Superior temporal gyrus (tissue), 1 donor: ENCODE results near the gene CLDN14.

Experiments
- DNase-seq: peaks from one replicate; pipeline ENCODE4 v3.0.0-alpha.2; 2016; ENCODE audit errors: extremely low spot score

CLDN14 gene, protein sequence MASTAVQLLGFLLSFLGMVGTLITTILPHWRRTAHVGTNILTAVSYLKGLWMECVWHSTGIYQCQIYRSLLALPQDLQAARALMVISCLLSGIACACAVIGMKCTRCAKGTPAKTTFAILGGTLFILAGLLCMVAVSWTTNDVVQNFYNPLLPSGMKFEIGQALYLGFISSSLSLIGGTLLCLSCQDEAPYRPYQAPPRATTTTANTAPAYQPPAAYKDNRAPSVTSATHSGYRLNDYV

GRCh38 chr21:36479415-36480402 lies at the start of gene CLDN14:
CLDN14 (minus strand) TSS chr21:36480122; CDS start chr21:36461695, 18,427 bp downstream.
- no peak for DNase-seq

DNA sequence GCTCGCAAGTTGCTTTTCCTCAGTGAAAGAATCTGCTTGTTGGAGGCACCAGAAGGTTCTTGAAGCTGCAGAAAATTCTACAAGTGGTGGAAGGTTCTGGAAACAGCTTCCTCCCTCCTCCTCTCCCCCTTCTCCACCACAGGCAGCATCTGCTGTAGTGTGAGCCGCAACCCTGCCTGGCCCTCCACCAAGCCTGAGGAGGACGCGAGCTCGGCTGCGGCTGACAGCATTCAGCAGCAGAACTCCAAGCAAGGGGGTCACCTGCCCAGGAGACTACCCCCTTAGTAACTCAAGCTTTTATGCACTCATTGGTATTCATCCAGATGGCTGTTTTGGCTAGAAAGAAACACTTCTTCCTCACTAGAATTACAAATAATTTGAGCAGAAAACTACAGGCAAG lies 48.8 kb upstream of the CLDN14 start:
- DNase-seq: no peak

GRCh38 chr21:36527317-36527716 lies 47.4 kb upstream of the CLDN14 start:
- DNase-seq: no peak

DNA sequence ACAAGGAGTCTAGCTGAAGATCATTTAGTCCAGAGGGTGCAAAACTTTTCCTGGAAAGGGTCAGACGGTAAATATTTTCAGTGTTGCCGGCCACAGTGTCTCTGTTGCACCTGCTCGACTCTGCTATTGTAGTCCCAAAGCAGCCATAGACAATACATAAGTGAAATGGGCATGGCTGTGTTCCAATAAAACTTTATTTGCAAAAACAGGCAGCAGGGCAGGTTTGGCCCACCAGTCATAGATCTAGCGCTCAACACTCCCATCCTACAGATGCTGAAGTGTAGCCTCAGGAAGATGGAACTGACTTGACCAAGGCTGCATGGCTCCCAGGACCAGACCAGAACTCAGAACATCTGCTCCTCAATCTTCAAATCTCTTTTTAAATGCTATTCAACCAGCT lies 46.2 kb upstream of the CLDN14 start:
- DNase-seq: no peak

DNA sequence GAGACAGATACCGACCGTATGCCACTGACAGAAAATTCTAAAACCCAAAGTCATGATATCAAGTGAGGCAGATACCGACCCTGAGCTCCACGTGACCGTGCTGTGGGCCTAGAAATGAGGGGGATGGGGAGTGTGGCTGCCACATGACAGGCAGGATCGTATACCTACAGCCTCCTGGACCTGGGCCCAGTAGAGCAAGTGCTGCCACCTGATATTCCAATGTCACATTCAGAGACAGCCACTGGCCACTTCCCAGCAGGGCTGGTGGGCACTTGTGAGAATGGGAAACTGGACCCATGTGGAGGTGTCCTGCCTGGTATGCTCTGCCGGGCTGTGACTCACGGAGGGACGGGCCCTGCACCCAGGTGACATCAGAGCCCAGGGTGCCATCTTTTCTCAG lies 44.6 kb upstream of the CLDN14 start:
- no peak for DNase-seq

DNA sequence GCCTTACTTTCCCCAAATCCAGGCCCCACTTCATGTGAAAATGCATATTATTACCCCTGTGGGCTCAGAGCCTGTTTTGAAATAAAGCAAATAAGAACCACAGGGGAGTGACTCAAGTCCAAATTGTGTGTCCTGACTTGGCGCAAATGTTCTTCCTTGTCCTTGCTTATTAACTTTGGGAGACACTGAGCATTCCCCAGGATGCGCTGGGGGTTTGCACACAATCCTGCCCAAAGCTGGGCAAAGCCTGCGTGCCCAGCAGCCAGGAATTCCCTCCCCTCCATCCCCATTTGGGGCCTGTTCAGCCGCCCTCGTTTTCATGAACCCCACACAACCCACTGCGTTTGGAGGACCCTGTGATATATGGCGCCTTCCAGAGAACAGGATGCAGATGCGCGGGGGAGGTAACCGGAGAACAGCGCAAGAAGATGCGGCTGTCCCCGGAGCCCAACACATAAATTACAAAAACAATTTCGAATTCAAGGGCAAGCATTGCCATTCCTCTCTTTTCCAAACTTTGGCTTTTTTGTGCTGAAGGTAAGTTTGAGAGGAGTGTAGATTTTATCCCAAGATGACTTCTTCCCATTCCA lies 42.4 kb upstream of the CLDN14 start:
- no peak for DNase-seq

DNA sequence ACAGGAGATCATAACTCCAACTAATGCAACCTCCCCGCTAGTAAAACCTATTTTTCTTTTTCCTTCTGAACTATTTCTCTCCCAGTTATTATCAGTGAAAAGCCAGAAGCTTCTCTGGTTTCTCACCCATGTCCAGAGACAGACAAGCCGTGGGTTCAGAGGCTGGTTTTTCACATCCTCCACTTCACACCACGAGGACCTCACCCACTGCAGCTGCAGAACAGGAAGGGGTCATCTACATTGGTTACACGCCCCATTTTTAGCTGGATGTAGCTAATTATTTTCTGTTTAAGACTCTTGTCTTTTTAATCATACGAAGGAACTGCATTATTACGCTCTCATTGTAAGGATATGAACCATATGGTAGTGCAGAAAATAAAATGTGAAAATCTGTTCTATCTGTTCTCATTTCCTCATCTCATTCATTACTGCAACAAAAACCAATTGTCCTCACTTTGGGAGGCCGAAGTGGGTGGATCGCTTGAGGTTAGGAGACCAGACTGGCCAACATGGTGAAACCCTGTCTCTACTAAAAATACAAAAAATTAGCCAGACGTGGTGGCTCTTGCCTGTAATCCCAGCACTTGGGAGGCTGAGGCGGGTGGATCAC lies 39.1 kb upstream of the CLDN14 start:
- no peak for DNase-seq

- DNase-seq: no peak
Measured at GRCh38 chr21:36517366-36518075, 37.6 kb upstream of the CLDN14 start.

DNA sequence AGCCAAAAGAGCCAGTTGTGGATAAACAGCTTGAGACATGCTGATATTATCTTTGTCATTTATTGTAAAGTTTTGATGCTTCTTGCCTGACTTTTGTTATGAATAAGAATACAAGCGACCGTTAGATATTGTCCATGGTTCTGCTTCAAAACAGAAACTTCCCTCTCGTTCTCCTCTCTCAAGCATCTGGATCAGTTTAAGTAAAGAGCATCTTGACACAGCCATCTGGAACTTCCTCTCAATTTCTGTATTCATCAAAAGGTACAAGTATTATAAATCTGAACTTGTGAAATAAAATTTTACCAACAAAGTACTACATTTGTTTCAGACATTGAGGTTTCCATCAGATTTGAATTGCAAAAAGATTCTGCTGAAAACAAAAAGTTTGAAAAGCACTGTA lies 36.4 kb upstream of the CLDN14 start:
- DNase-seq: no peak

DNA sequence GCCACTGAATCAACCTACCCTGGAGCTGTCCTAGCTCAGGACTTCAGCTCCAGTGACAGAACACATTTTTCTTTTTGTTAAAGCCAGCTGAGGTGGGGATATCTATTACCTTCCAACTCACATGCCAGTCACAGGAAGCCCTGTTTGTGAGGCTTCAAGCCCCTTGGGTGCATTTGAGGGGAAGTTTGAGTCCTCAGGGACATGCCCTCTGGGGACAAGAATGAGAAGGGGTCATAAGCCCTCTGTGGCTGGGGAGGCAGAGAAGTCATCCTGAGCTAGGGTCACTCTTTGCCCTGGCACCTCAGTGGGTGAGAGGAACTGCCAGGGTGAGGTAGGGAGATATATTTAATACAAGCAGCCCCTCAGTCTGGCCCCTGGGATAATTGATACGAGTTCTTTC lies 33.5 kb upstream of the CLDN14 start:
- no peak for DNase-seq

GRCh38 chr21:36512971-36513370 lies 33.0 kb upstream of the CLDN14 start:
- DNase-seq: no peak

GRCh38 chr21:36511484-36512220 lies 31.7 kb upstream of the CLDN14 start:
- no peak for DNase-seq

DNA sequence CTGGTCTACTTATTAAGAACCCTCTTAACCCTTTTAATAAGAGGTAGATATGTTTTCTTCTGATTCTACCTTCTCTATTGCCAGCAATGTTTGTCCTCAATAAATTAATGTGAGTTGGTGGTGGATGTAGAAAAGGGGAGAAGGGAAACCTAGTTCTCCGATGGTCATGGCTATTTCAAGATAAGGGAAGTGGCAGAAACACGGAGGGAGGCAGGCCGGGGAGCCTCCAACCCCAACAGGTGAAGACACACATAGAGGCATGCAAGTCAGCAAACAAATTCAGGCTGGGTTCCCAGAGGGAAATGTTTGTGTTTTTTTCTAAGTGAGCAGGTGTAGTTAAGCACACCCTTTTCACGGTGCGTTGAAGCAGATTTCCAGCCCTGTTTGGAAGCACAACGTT lies 31.0 kb upstream of the CLDN14 start:
- DNase-seq: no peak

DNA sequence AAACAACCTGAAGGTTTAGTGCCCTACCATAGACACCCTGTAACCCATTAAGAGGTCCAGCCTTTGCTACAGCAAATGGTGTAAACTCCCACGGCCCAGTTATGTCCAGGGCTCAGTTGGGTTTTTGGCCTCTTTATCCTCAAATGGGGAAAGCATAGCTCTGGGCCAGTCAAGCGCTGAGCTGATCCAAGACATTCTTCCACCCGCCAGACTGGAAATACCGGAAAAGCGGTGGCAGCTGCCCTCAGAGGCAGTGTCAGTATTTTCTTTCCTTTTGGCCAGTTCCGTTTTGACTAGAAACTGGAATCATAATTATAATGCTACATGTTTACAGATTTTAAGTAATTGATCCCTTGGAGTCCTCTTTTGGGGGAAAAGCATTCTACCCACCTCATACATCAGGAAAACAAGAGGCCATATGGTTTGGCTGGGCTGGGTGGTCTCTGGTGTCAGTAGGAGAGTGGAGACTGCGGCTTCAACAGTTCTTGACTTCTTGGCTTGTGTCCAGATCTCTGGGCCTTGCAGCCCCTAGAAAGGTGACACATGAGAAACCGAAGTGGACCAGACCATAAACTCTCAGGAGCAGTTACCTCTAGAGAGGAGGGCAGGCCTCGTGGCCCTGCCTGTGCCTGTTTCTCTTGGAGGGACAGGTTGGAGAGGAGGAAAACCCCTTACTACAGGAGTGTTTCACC lies 30.2 kb upstream of the CLDN14 start:
- no peak for DNase-seq

- DNase-seq: no peak
Measured at GRCh38 chr21:36508948-36509347, 29.0 kb upstream of the CLDN14 start.

DNA sequence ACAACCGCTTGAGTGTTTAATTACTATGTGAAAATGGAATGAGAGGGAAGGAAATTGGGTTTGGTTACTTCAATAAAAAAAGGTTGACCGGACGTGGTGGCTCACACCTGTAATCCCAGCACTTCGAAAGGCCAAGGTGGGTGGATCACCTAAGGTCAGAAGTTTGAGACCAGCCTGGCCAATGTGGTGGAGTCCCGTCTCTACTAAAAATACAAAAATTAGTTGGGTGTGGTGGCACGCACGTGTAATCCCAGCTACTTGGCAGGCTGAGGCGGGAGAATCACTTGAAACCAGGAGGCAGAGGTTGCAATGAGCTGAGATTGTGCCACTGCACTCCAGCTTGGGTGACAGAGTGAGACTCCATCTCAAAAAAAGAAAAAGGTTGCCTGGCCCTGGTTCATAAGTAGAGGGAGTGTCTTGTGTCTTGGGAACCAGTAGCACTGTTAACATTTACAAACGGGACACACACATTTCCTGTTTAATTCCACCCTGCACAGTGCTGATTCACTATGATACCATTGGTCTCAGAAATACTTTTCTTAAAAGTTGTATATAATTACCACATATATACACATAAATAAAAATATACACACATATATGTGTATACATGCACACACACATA lies 27.6 kb upstream of the CLDN14 start:
- no peak for DNase-seq

- DNase-seq: no peak
Measured at GRCh38 chr21:36506482-36506881, 26.6 kb upstream of the CLDN14 start.

- peak; percentile 83 for DNase-seq
Measured at GRCh38 chr21:36504067-36505058, 24.4 kb upstream of the CLDN14 start.

DNA sequence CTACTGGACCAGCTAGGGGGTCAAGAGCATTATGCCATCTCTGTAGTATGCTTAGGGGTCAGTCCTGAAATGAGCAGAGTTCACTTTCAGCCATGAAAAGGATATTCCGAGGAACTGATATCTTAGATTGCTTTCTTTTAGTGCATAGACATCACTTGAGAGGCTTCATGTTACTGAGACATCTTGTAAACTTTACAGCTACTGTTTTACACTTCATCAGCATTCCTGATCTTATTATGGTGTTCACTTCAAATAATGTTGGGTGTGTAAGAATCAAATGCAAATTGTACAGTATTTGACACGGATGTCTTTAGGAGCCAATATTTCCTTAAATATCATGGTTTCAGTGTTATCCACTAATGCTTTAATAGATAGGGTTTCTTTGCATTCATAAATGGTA lies 22.4 kb upstream of the CLDN14 start:
- DNase-seq: no peak
